ENCODE measurements around the gene DDHD1. TPM values are rescaled to one million over a fixed set of nuclear protein-coding genes. Genes with fewer than 3 reads are reported as not detected.

The DDHD1 gene
- total RNA-seq, 1 experiment from 2014 or later, result 20.0 TPM

- peak; percentile 57 for ATAC-seq
- POLR2A ChIA-PET, result interaction anchor here (0.6 to 2.7 kb wide), 5 partner anchors 10 to 805 kb away, joined by 3 to 9 read pairs (median 4); no protein-coding TSS in a partner anchor
- DNase-seq (ENCODE audit: low spot score), result no peak
- Mint-ChIP-seq H3K9me3 (peaks cover 5% of the 10 kb centered on the region), H3K36me3 (no peaks in the 10 kb centered on the region), H3K4me3 (peak overlapping the region; percentile 81), H3K27ac (no peak overlapping the region), H3K27me3 (ENCODE audit: low read depth) (peaks cover 10% of the 10 kb centered on the region), H3K4me1 (peaks cover 31% of the 10 kb centered on the region)
- TF ChIP-seq FOXP4 (CRISPR knock-in tag; IDR thresholded peaks at IDR 0.05) (0 out of 2 replicates have a peak, but pooled peaks have one; percentile 65), CREB1 (CRISPR knock-in tag; IDR thresholded peaks at IDR 0.05) (no peak), ZNF121 (CRISPR knock-in tag; IDR thresholded peaks at IDR 0.05) (no peak), FOXK1 (CRISPR knock-in tag; IDR thresholded peaks at IDR 0.05) (0 out of 2 replicates have a peak, but pooled peaks have one; percentile 42), PRDM15 (CRISPR knock-in tag; IDR thresholded peaks at IDR 0.05) (peak; percentile 81)
- CTCF ChIA-PET, result interaction anchor here (1.0 to 3.8 kb wide), 5 partner anchors 29 to 155 kb away, joined by 3 to 20 read pairs (median 10); no protein-coding TSS in a partner anchor
Observed at GRCh38 chr14:53151523-53152183, 1.5 kb downstream of the DDHD1 start.

- Mint-ChIP-seq H3K27ac (no peak overlapping the region), H3K27me3 (ENCODE audit: low read depth) (peaks cover 10% of the 10 kb centered on the region), H3K4me1 (peaks cover 28% of the 10 kb centered on the region), H3K9me3 (no peaks in the 10 kb centered on the region), H3K4me3 (peak overlapping the region; percentile 81; the same call in 1 of the 2 replicates), H3K36me3 (no peaks in the 10 kb centered on the region)
- ChIA-PET POLR2A (no interaction called here), CTCF (interaction anchor here (1.5 to 3.8 kb wide), 2 partner anchors 31 to 68 kb away, joined by 4 to 20 read pairs; no protein-coding TSS in a partner anchor)
- ATAC-seq, result no peak
- TF ChIP-seq, protein P1, sequence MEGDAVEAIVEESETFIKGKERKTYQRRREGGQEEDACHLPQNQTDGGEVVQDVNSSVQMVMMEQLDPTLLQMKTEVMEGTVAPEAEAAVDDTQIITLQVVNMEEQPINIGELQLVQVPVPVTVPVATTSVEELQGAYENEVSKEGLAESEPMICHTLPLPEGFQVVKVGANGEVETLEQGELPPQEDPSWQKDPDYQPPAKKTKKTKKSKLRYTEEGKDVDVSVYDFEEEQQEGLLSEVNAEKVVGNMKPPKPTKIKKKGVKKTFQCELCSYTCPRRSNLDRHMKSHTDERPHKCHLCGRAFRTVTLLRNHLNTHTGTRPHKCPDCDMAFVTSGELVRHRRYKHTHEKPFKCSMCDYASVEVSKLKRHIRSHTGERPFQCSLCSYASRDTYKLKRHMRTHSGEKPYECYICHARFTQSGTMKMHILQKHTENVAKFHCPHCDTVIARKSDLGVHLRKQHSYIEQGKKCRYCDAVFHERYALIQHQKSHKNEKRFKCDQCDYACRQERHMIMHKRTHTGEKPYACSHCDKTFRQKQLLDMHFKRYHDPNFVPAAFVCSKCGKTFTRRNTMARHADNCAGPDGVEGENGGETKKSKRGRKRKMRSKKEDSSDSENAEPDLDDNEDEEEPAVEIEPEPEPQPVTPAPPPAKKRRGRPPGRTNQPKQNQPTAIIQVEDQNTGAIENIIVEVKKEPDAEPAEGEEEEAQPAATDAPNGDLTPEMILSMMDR (IDR thresholded peaks at IDR 0.05), result no peak
- TF ChIP-seq MAX (CRISPR knock-in tag; IDR thresholded peaks at IDR 0.05) (no peak), ZNF416 (CRISPR knock-in tag; IDR thresholded peaks at IDR 0.05) (no peak), KAT7 (CRISPR knock-in tag; IDR thresholded peaks at IDR 0.05; ENCODE audit: borderline replicate concordance) (no peak), NR1H2 (CRISPR knock-in tag; IDR thresholded peaks at IDR 0.05) (no peak), RELA (CRISPR knock-in tag; IDR thresholded peaks at IDR 0.05; ENCODE audit: borderline replicate concordance) (no peak)
- TF ChIP-seq, protein P2, sequence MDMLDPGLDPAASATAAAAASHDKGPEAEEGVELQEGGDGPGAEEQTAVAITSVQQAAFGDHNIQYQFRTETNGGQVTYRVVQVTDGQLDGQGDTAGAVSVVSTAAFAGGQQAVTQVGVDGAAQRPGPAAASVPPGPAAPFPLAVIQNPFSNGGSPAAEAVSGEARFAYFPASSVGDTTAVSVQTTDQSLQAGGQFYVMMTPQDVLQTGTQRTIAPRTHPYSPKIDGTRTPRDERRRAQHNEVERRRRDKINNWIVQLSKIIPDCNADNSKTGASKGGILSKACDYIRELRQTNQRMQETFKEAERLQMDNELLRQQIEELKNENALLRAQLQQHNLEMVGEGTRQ (CRISPR knock-in tag; IDR thresholded peaks at IDR 0.05), result no peak
- TF ChIP-seq, protein P3, sequence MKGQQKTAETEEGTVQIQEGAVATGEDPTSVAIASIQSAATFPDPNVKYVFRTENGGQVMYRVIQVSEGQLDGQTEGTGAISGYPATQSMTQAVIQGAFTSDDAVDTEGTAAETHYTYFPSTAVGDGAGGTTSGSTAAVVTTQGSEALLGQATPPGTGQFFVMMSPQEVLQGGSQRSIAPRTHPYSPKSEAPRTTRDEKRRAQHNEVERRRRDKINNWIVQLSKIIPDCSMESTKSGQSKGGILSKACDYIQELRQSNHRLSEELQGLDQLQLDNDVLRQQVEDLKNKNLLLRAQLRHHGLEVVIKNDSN (CRISPR knock-in tag; IDR thresholded peaks at IDR 0.05), result no peak
- DNase-seq (ENCODE audit: low spot score), result no peak
Observed at GRCh38 chr14:53149668-53150316, 3.3 kb downstream of the DDHD1 start.
